Calu3 (cell line): Measurements from ENCODE around the gene TDP1. TPM values are rescaled to one million over a fixed set of nuclear protein-coding genes. Genes with fewer than 3 reads are reported as not detected.

Source experiments
- total RNA-seq: library from RNA; stranded (reverse); gene quantifications from 2 replicates; pipeline ENCODE4 v1.2.3, GENCODE V29; 2022

TDP1 gene
- total RNA-seq, 1 experiment from 2014 or later, result 24.4 TPM

Other genes starting within 250 kb of the TDP1 start
- 23.6 and 29.4 TPM in 2 replicates for gene EFCAB11, start 1.2 kb upstream of the TDP1 start, total RNA-seq
- gene KCNK13, start 106.1 kb downstream of the TDP1 start, total RNA-seq, result not detected in 2 replicates